Stomach (tissue), 9 donors: ENCODE data around the gene NID2. TPM values are rescaled to one million over a fixed set of nuclear protein-coding genes. Genes with fewer than 3 reads are reported as not detected.

Source experiments
- DNase-seq, 2 donors: peaks; one replicate each; pipeline versions ENCODE4 v3.0.0 to v3.0.0-alpha.2; 2013 to 2019
- H3K27ac ChIP-seq, 5 donors: fragments of 200-600 bp in 4 of 5; sonication (generic) in 4 of 5; one replicate each; pipeline ENCODE4 v1.5.1; 2013 to 2019; ENCODE audit warnings: mild to moderate bottlenecking in 1 of 5, moderate library complexity in 1 of 5
- H3K27me3 ChIP-seq, 3 donors: fragments of 200-600 bp; sonication (generic); one replicate each; pipeline ENCODE4 v1.5.1; 2017 to 2019; ENCODE audit warnings: mixed run types in 1 of 3
- H3K36me3 ChIP-seq, 4 donors: fragments of 200-600 bp; sonication (generic); 1 replicate in 3 of 4; 2 replicates in 1 of 4; pipeline ENCODE4 v1.5.1; 2016 to 2019
- H3K4me1 ChIP-seq, 4 donors: fragments of 200-600 bp; sonication (generic); one replicate each; pipeline ENCODE4 v1.5.1; 2016 to 2019
- H3K4me3 ChIP-seq, 4 donors: fragments of 200-600 bp; sonication (generic) in 3 of 4; one replicate each; pipeline ENCODE4 v1.5.1; 2016 to 2019; ENCODE audit warnings: mild to moderate bottlenecking in 1 of 4
- H3K9me3 ChIP-seq, 4 donors: fragments of 200-600 bp; sonication (generic); one replicate each; pipeline ENCODE4 v1.5.1; 2016 to 2019
- CTCF ChIP-seq, 7 experiments: fragments of 450-650 bp in 4 of 7; fragments of 200-600 bp in 3 of 7; sonication (generic) in 3 of 7; IDR thresholded peaks; one replicate each; pipeline ENCODE4 v1.5.1; 2016 to 2019; ENCODE audit warnings: antibody characterized with exemption in 7 of 7, control low read depth in 2 of 7, mild to moderate bottlenecking in 1 of 7
- EP300 ChIP-seq: sonication (generic); formaldehyde crosslinking; IDR thresholded peaks from one replicate; pipeline ENCODE4 v1.6.1; 2017; ENCODE audit warnings: antibody characterized with exemption
- POLR2A ChIP-seq, 4 donors: fragments of 450-650 bp; IDR thresholded peaks; one replicate each; pipeline ENCODE4 v1.6.1; 2016; ENCODE audit warnings: antibody characterized with exemption in 4 of 4, control low read depth in 2 of 4, mild to moderate bottlenecking in 1 of 4, moderate library complexity in 1 of 4
- POLR2AphosphoS5 ChIP-seq, 3 donors: sonication (generic); formaldehyde crosslinking; IDR thresholded peaks; one replicate each; pipeline ENCODE4 v1.6.1; 2016; ENCODE audit warnings: antibody characterized with exemption in 3 of 3
- WGBS, 5 donors: extraction: QIAGEN DNeasy Blood & Tissue Kit in 3 of 5; methylation state at CpG; one replicate each; pipeline versions ENCODE4 v1.1.5 to v1.1.7; 2013 to 2018; 5-methylcytosine and 5-hydroxymethylcytosine counted together
- intact Hi-C: fragments of 100-400 bp; cut with DNase I; formaldehyde crosslinking; loops from one replicate; pipeline ENCODE4 v1.15.1; 2023; ENCODE audit warnings: low total_unique reads
- polyA plus RNA-seq, 3 donors: library from polyadenylated mRNA; stranded (reverse); fragments of 200-250 nt; gene quantifications; one replicate each; pipeline ENCODE4 v1.2.3, GENCODE V29; 2013
- total RNA-seq, 5 donors: library from RNA; depleted of rRNA; stranded (reverse); fragments of >200 nt; gene quantifications; one replicate each; pipeline versions ENCODE4 v1.1.0 to v1.2.3, GENCODE V29; 2014 to 2016
- donor health status: healthy with polysubstance abuse.
- donor health status: Bipolar disorder and iron deficiency.
- donor health status: healthy.

NID2 gene
- total and polyA plus RNA-seq, 8 donors = 1.7 to 67.0 (median 14.2) TPM

GRCh38 chr14:52048116-52048515 is 20.7 kb downstream of the NID2 start:
- H3K4me1 ChIP-seq = peaks cover 5 to 91% (median 53%) of the 10 kb centered on the region in 4 donors
- H3K27me3 ChIP-seq = no peaks in the 10 kb centered on the region
- H3K9me3 ChIP-seq = no peaks in the 10 kb centered on the region
- intact Hi-C loops = no loop called here
- TF ChIP-seq CTCF (IDR thresholded peaks at IDR 0.05) (no peak), POLR2AphosphoS5 (IDR thresholded peaks at IDR 0.05) (no peak), EP300 (no peak), POLR2A (IDR thresholded peaks at IDR 0.05) (no peak)
- WGBS, 5 donors = 83 to 89% (median 88%) methylated on average over 10 of the region's 10 CpGs
- peak in 1 of 2 donors; percentile 61 for DNase-seq
- no peak overlapping the region for H3K4me3 ChIP-seq
- peak overlapping the region in 3 of 5 donors; percentile 33 to 81 (median 81) for H3K27ac ChIP-seq
- H3K36me3 ChIP-seq = no peaks in the 10 kb centered on the region

- no peak for TF ChIP-seq CTCF (IDR thresholded peaks at IDR 0.05)
- no peak for TF ChIP-seq EP300
- no peak for TF ChIP-seq POLR2A (IDR thresholded peaks at IDR 0.05)
- no peak for TF ChIP-seq POLR2AphosphoS5 (IDR thresholded peaks at IDR 0.05)
- 29 to 65% (median 50%) methylated on average over 2 of the region's 2 CpGs for WGBS, 5 donors
- DNase-seq = no peak
- intact Hi-C loops = no loop called here
- H3K9me3 ChIP-seq = no peaks in the 10 kb centered on the region
- H3K36me3 ChIP-seq = peaks cover 0 to 8% (median 0%) of the 10 kb centered on the region in 4 donors
- H3K4me3 ChIP-seq = no peak overlapping the region
- H3K27me3 ChIP-seq = no peaks in the 10 kb centered on the region
- peak overlapping the region in 3 of 5 donors; percentile 9 to 81 (median 18) for H3K27ac ChIP-seq
- H3K4me1 ChIP-seq = peaks cover 0 to 89% (median 47%) of the 10 kb centered on the region in 4 donors
These were observed 22.4 kb downstream of the NID2 start for GRCh38 chr14:52046376-52046917.

- Histone ChIP-seq H3K9me3 (no peaks in the 10 kb centered on the region), H3K4me3 (no peak overlapping the region), H3K4me1 (peaks cover 0 to 74% (median 38%) of the 10 kb centered on the region in 4 donors), H3K27me3 (no peaks in the 10 kb centered on the region), H3K27ac (peak overlapping the region in 4 of 5 donors; percentile 35 to 81 (median 58)), H3K36me3 (peaks cover 0 to 23% (median 7%) of the 10 kb centered on the region in 4 donors)
- 73 to 92% (median 85%) methylated on average over 11 of the region's 11 CpGs for WGBS, 5 donors
- intact Hi-C loops = no loop called here
- DNase-seq = peak in 1 of 2 donors; percentile 40
- TF ChIP-seq EP300 (no peak), POLR2AphosphoS5 (IDR thresholded peaks at IDR 0.05) (peak in 2 of 3 donors; percentile 25 to 76)
These were observed 23.9 kb downstream of the NID2 start for GRCh38 chr14:52044791-52045522.

- Histone ChIP-seq H3K27ac (peak overlapping the region in 3 of 5 donors; percentile 25 to 56 (median 34)), H3K36me3 (peaks cover 0 to 36% (median 18%) of the 10 kb centered on the region in 4 donors), H3K4me3 (no peak overlapping the region), H3K9me3 (no peaks in the 10 kb centered on the region), H3K27me3 (no peaks in the 10 kb centered on the region), H3K4me1 (peaks cover 0 to 64% (median 32%) of the 10 kb centered on the region in 4 donors)
- WGBS, 5 donors = 39 to 59% (median 44%) methylated on average over 5 of the region's 5 CpGs
- intact Hi-C loops = no loop called here
- peak; percentile 36 to 59 for DNase-seq
- TF ChIP-seq POLR2AphosphoS5 (IDR thresholded peaks at IDR 0.05) (no peak), CTCF (IDR thresholded peaks at IDR 0.05) (peak in 4 of 7 experiments; percentile 22 to 58 (median 48))
These were observed 25.2 kb downstream of the NID2 start for GRCh38 chr14:52043690-52044089.
